Measurements from ENCODE around the gene CCHCR1.

The CCHCR1 gene

DNA sequence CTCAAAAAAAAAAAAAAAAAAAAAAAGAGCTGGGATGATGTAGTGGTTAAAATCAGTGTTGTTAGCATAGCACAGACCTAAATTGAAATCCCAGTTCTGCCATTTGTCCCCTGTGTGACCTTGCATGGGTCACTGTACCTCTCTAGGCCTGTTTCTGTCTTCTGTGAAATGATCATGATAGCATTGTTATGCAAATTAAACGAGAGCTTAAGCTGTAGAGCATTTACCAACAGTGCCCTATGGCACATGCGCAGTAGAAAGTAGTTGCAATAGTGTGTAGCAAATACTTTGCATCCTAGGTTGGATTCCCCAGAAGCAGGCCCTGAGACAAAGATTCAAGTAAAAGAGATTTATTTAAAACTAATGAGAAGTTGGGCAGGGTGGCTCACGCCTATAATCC, 26.0 kb downstream of the CCHCR1 start:
- Histone ChIP-seq H3K4me1 (ENCODE audit: control insufficient read depth, insufficient read depth, low read length, poor library complexity, severe bottlenecking) (no peaks in the 10 kb centered on the region), H3K4me3 (ENCODE audit: insufficient read depth, low read depth, low read length, poor library complexity, severe bottlenecking) (no peak overlapping the region), H3K36me3 (ENCODE audit: control insufficient read depth, insufficient read depth, low read length) (no peaks in the 10 kb centered on the region), H3K27ac (ENCODE audit: insufficient read depth, low read length, poor library complexity, severe bottlenecking) (no peak overlapping the region), H3K27me3 (replicated peaks; ENCODE audit: control insufficient read depth, insufficient read depth, low read length, poor library complexity, severe bottlenecking) (no peaks in the 10 kb centered on the region), H3K9me3 (ENCODE audit: control insufficient read depth, low read length) (no peaks in the 10 kb centered on the region)
- DNase-seq = no peak

DNA sequence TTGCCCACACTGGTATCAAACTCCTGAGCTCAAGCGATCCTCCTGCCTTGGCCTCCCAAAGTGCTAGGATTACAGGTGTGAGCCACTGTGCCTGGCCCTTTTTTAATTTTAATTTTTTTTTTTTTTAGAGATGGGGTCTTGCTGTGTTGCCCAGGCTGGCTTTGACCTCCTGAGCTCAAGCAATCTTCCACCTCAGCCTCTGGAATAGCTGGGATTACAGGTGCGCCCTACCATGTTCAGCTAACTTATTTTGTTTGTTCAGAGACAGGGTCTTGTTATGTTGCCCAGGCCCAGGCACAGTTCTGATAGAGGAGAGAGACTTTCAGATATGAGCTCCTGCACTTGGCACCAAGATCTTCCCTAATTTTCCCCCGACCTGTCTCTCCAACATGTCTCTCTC, 26.9 kb downstream of the CCHCR1 start:
- H3K9me3 ChIP-seq (ENCODE audit: control insufficient read depth, low read length) = no peaks in the 10 kb centered on the region
- H3K4me3 ChIP-seq (ENCODE audit: insufficient read depth, low read depth, low read length, poor library complexity, severe bottlenecking) = no peak overlapping the region
- no peaks in the 10 kb centered on the region for H3K36me3 ChIP-seq (ENCODE audit: control insufficient read depth, insufficient read depth, low read length)
- no peaks in the 10 kb centered on the region for H3K27me3 ChIP-seq (replicated peaks; ENCODE audit: control insufficient read depth, insufficient read depth, low read length, poor library complexity, severe bottlenecking)
- no peaks in the 10 kb centered on the region for H3K4me1 ChIP-seq (ENCODE audit: control insufficient read depth, insufficient read depth, low read length, poor library complexity, severe bottlenecking)
- no peak for DNase-seq
- no peak overlapping the region for H3K27ac ChIP-seq (ENCODE audit: insufficient read depth, low read length, poor library complexity, severe bottlenecking)

DNA sequence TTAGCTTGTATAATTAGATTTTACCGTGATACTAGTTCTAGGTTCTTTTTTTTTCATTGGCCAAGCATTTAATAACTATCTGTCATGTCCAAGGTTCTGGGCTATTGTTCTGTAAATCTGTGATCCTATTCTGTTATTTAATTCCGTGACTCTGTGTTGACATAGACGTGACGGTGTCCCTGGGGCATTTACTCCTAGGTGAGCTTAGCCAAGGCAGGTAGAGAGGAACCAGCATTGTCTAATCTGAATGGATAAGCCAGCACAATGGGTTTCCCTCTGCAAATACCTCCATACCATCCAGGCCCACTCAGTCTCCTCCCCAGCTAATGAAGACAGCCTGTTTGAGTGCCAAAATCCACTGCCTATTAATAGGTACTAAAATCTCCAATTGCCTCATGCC, 28.5 kb downstream of the CCHCR1 start:
- Histone ChIP-seq H3K4me3 (ENCODE audit: insufficient read depth, low read depth, low read length, poor library complexity, severe bottlenecking) (no peak overlapping the region), H3K9me3 (ENCODE audit: control insufficient read depth, low read length) (no peaks in the 10 kb centered on the region), H3K27me3 (replicated peaks; ENCODE audit: control insufficient read depth, insufficient read depth, low read length, poor library complexity, severe bottlenecking) (no peaks in the 10 kb centered on the region), H3K4me1 (ENCODE audit: control insufficient read depth, insufficient read depth, low read length, poor library complexity, severe bottlenecking) (no peaks in the 10 kb centered on the region), H3K27ac (ENCODE audit: insufficient read depth, low read length, poor library complexity, severe bottlenecking) (no peak overlapping the region), H3K36me3 (ENCODE audit: control insufficient read depth, insufficient read depth, low read length) (no peaks in the 10 kb centered on the region)
- no peak for DNase-seq

DNA sequence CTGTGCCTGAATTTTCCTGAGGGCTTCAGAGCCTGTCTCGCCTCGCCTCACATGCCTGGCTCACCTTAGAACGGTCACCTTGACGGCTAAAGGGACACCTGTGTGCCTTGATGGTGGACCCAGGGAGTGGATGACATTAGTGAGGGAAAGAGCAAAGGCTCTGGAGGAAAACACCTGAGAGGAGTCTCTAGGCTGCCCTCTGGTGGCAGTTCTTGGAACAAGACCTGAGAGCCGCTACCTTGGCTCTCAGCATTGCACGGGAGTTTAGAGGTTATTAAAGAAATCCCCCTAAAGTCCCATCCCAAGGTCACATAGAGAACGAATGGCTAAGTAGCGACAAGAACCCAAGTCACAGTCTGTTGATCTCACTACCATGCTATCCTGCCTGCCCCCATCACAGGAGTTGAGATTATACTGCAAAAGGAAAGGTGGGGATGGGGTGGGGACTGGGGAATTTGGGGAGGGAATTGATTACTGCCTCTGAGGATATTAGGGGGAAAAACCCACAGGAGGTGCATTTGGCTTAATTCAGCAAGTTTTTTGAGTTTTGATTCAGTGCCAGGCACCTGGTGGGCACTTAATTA, 29.4 kb downstream of the CCHCR1 start:
- DNase-seq = peak; percentile 30 to 59 (median 43)
- Histone ChIP-seq H3K4me3 (ENCODE audit: insufficient read depth, low read depth, low read length, poor library complexity, severe bottlenecking) (no peak overlapping the region), H3K27ac (ENCODE audit: insufficient read depth, low read length, poor library complexity, severe bottlenecking) (no peak overlapping the region), H3K36me3 (ENCODE audit: control insufficient read depth, insufficient read depth, low read length) (no peaks in the 10 kb centered on the region), H3K27me3 (replicated peaks; ENCODE audit: control insufficient read depth, insufficient read depth, low read length, poor library complexity, severe bottlenecking) (no peaks in the 10 kb centered on the region), H3K9me3 (ENCODE audit: control insufficient read depth, low read length) (no peaks in the 10 kb centered on the region), H3K4me1 (ENCODE audit: control insufficient read depth, insufficient read depth, low read length, poor library complexity, severe bottlenecking) (no peaks in the 10 kb centered on the region)

DNA sequence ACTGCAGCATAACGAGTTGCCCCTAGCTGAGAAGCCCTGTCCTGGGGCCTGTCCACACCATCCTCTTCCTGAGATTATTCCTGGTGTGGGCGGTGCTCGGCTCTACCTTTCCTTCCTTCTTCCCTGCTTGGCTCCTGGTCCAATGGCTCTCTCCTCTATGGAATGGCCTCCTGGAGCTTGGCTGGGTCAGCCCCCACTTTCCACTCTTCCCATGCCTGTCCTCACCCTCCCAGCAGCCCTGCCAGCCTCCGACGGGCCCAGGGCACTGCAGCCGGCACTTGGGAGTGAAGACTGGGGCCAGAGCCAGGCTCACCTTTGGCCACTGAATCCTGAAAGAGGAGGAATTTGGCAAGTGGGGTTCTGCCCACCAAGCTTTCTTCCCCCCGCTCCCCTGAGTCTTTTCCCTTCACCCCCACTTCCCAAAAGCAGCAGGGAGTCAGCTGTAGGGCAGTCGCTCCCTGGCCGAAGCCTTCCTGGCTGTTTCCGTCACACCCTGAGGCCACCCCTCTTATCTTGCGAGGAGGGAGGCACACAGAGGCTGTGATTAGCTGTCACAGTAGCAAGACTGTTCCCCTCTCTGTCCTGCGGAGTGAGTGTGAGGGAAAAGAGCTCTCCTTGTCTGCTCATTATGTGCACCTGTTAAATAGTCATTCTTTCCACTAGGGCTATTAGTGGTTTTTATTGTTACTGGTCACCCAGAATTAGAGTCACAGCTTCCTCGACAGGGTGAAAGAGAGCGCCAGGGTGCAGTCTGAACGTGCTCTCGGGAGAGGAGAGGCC, 31.0 kb downstream of the CCHCR1 start:
- Histone ChIP-seq H3K4me1 (ENCODE audit: control insufficient read depth, insufficient read depth, low read length, poor library complexity, severe bottlenecking) (no peaks in the 10 kb centered on the region), H3K27me3 (replicated peaks; ENCODE audit: control insufficient read depth, insufficient read depth, low read length, poor library complexity, severe bottlenecking) (no peaks in the 10 kb centered on the region), H3K9me3 (ENCODE audit: control insufficient read depth, low read length) (no peaks in the 10 kb centered on the region), H3K4me3 (ENCODE audit: insufficient read depth, low read depth, low read length, poor library complexity, severe bottlenecking) (no peak overlapping the region), H3K36me3 (ENCODE audit: control insufficient read depth, insufficient read depth, low read length) (no peaks in the 10 kb centered on the region), H3K27ac (ENCODE audit: insufficient read depth, low read length, poor library complexity, severe bottlenecking) (no peak overlapping the region)
- no peak for DNase-seq

DNA sequence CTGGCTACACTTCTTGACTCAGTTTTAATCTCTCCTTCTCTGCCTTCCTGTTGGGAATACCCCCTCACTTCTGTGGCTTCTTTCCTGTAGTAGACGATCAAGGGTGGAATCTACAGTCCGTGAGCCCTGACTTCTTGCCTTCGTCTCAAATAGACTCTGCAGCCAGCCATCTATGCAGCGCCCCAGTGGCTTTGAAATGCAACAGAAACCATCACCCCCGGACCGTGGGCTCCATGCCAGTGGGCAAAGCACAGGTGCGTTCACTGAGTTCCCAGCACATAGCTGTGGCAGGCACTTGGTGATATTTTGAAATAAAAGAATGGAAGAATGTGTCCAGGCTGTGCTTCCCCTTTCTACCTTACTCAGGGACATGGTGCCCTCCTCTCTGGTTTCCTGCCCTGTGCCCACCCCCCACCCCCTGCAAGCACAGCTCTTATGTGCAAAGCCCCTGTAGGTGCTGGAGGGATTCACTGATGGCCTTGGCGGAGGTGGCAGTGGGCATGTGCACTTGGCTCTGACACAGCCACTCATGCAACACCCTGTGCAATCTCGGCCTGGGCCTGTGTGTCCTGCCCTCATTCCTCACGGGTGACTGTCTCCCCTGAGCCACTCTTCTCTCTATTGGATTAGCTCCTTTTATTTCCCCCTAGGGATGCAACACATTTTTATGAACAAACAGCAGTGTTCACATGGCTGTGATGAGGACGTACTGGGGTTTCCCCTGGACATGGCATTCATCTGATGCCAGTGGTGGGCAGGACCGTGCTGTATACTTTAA, 31.8 kb downstream of the CCHCR1 start:
- no peak overlapping the region for H3K27ac ChIP-seq (ENCODE audit: insufficient read depth, low read length, poor library complexity, severe bottlenecking)

DNA sequence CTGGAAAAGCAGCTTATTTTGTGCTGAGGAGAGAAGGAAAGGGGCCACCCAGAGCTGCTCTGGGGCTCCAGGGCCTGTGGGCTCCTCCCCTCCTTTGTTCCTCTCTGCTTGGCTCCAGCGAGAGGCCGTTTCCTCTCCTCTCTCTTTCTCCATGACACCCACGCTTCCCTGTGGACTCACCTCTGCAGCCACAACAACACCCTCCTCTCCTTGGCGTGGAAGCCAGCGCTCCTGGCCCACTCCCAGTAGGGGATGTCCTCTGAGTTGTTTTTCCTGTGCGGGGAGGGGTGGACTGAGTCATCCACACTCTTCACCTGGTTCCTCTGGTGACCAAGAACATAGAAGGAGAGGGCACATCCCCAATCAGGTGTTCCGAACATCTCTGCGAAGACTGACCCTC, 32.4 kb downstream of the CCHCR1 start:
- H3K27ac ChIP-seq (ENCODE audit: insufficient read depth, low read length, poor library complexity, severe bottlenecking) = no peak overlapping the region
- no peaks in the 10 kb centered on the region for H3K27me3 ChIP-seq (replicated peaks; ENCODE audit: control insufficient read depth, insufficient read depth, low read length, poor library complexity, severe bottlenecking)
- H3K4me1 ChIP-seq (ENCODE audit: control insufficient read depth, insufficient read depth, low read length, poor library complexity, severe bottlenecking) = no peaks in the 10 kb centered on the region
- no peaks in the 10 kb centered on the region for H3K9me3 ChIP-seq (ENCODE audit: control insufficient read depth, low read length)
- no peak for DNase-seq
- no peaks in the 10 kb centered on the region for H3K36me3 ChIP-seq (ENCODE audit: control insufficient read depth, insufficient read depth, low read length)
- no peak overlapping the region for H3K4me3 ChIP-seq (ENCODE audit: insufficient read depth, low read depth, low read length, poor library complexity, severe bottlenecking)

More for the DNA sequence above, 31.8 kb downstream of the CCHCR1 start:
- Histone ChIP-seq H3K36me3 (ENCODE audit: control insufficient read depth, insufficient read depth, low read length) (no peaks in the 10 kb centered on the region), H3K4me1 (ENCODE audit: control insufficient read depth, insufficient read depth, low read length, poor library complexity, severe bottlenecking) (no peaks in the 10 kb centered on the region), H3K27me3 (replicated peaks; ENCODE audit: control insufficient read depth, insufficient read depth, low read length, poor library complexity, severe bottlenecking) (no peaks in the 10 kb centered on the region), H3K9me3 (ENCODE audit: control insufficient read depth, low read length) (no peaks in the 10 kb centered on the region), H3K4me3 (ENCODE audit: insufficient read depth, low read depth, low read length, poor library complexity, severe bottlenecking) (no peak overlapping the region)
- no peak for DNase-seq

DNA sequence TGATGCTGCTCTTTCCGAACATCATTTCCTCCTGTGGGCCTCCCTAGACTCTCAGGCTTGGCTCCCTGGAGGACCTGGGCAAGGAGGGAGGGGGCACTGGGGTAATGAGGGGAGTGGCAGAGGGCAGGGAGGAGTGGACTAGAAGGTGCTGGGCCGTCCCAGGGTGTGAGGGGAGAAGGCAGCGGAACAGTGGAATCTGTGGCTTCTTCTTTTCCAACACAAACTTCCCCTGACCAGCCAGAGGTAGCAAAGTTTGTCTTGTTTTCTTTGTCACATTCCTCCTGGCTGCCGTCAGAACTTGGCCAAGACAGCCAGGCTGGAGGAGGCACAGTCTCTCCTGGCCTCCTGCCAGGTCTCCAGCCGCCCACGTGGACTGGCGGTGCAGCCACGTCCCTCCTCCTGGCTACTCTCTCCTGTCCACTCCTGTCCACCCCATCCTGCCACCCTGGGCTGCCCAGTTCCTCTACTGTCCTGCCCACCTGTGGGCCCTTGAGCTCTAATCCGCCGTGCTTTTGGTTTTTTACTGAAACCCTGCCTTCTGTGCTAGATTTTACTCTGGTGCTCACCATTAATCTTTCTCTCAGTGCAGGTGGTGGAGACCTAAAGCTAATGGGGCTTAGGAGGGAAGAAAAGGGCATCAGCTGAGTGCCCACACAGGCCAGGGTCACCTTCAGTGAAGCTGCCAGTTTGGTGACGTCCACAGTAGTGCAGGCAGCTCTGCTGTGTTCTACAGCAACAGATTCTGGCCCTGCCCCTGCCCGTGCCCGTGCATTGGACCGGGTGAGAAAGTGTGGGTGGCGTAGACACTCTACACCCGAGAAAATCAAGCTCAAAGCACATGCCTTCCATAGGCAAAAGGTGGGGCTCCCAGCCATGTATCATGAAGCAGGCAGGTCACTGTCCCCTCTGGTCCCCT, 34.6 kb downstream of the CCHCR1 start:
- no peak for DNase-seq

DNA sequence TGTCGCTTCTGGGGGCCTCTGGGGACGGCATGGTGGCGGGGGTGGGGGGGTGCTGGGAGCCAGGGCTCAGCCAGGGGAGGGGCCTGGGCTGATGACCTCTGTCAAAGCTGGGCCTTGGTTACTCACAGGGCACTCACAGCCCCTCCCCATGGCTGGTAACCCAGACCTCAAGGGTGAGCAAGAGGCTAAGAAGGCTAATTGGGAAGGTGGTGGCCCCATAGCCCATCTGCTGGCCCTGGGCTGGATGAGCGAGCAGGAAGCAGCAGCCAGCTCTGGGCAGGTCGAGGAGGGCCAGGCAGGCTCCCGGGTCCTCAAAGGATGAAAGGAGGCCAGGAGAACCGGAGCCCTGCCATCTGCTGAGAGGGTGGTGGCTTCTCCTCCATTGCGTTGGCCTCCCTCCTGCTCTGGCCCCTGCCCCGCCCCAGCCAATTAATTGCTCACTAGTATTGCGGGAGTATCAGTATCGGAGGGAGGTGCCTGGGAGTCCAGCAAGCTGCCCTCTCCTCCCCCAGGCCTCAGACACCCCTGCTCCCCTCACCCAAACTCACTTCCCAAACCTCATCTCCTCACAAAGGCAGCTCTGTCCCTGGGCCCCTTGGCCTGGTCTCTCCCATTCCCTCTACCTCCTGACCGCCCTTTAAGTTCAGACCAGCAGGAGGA, 36.3 kb downstream of the CCHCR1 start:
- no peak overlapping the region for H3K27ac ChIP-seq (ENCODE audit: insufficient read depth, low read length, poor library complexity, severe bottlenecking)
- H3K4me1 ChIP-seq (ENCODE audit: control insufficient read depth, insufficient read depth, low read length, poor library complexity, severe bottlenecking) = no peaks in the 10 kb centered on the region
- no peak for DNase-seq
- no peaks in the 10 kb centered on the region for H3K36me3 ChIP-seq (ENCODE audit: control insufficient read depth, insufficient read depth, low read length)
- H3K9me3 ChIP-seq (ENCODE audit: control insufficient read depth, low read length) = no peaks in the 10 kb centered on the region
- H3K27me3 ChIP-seq (replicated peaks; ENCODE audit: control insufficient read depth, insufficient read depth, low read length, poor library complexity, severe bottlenecking) = no peaks in the 10 kb centered on the region
- no peak overlapping the region for H3K4me3 ChIP-seq (ENCODE audit: insufficient read depth, low read depth, low read length, poor library complexity, severe bottlenecking)

More for the DNA sequence above, 34.6 kb downstream of the CCHCR1 start:
- Histone ChIP-seq H3K4me1 (ENCODE audit: control insufficient read depth, insufficient read depth, low read length, poor library complexity, severe bottlenecking) (no peaks in the 10 kb centered on the region), H3K36me3 (ENCODE audit: control insufficient read depth, insufficient read depth, low read length) (no peaks in the 10 kb centered on the region), H3K4me3 (ENCODE audit: insufficient read depth, low read depth, low read length, poor library complexity, severe bottlenecking) (no peak overlapping the region), H3K27me3 (replicated peaks; ENCODE audit: control insufficient read depth, insufficient read depth, low read length, poor library complexity, severe bottlenecking) (no peaks in the 10 kb centered on the region), H3K27ac (ENCODE audit: insufficient read depth, low read length, poor library complexity, severe bottlenecking) (no peak overlapping the region), H3K9me3 (ENCODE audit: control insufficient read depth, low read length) (no peaks in the 10 kb centered on the region)

Data from effector memory CD4-positive, alpha-beta T cell (primary cell).